ENCODE data around the gene MALL.
"Not testable (repeated sequence)": the region's sequence is repeated elsewhere in the genome, so short reads cannot be mapped to it uniquely, and the experiment has no call there.

Gene MALL

GRCh38 chr2:110099471-110100225 is 16.0 kb downstream of the MALL start:
- in situ Hi-C loops (cut with HindIII; ENCODE audit: low sequenced_read_pairs), result no loop called here

- in situ Hi-C loops (cut with HindIII; ENCODE audit: low sequenced_read_pairs), result no loop called here
These were observed 16.6 kb downstream of the MALL start for GRCh38 chr2:110099038-110099425.

- in situ Hi-C loops (cut with HindIII; ENCODE audit: low sequenced_read_pairs), result no loop called here
These were observed 18.0 kb downstream of the MALL start for GRCh38 chr2:110097506-110098220.

GRCh38 chr2:110095994-110096633 is 19.5 kb downstream of the MALL start:
- in situ Hi-C loops (cut with HindIII; ENCODE audit: low sequenced_read_pairs), result no loop called here

DNA sequence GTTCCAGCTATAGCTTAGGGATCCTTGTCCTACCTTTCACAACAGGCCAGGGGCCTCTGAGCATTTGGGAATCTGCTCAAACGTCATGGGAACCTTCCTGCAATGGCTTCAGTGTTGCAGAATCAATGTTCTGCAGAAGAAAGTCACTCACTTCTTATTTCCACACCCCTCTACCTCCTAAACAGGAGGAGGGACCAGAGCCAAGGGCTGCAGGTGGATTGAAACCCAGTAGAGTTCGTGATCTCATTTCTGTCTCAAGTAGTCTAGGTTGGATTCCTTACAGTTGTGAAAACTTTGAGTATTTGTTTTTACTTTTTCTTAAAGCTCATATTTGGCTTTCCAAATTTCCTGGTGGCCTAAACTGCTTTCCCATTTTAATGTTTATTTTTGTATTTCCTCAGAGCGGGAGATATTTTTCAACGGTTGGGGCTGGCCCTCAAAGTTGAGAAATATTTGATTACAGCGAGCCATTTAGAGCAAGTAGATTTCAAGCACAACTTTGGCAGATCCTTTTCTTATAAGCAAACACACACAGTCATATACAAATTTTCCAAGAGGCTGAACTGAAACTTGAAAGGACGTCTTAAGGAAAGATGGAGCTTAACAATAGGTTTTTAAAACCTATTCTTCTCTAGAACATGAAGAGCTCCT is 20.6 kb downstream of the MALL start:
- in situ Hi-C loops (cut with HindIII; ENCODE audit: low sequenced_read_pairs), result not testable (repeated sequence)

- in situ Hi-C loops (cut with HindIII; ENCODE audit: low sequenced_read_pairs), result not testable (repeated sequence)
These were observed 21.7 kb downstream of the MALL start for GRCh38 chr2:110093924-110094323.

- in situ Hi-C loops (cut with HindIII; ENCODE audit: low sequenced_read_pairs), result not testable (repeated sequence)
These were observed 25.5 kb downstream of the MALL start for GRCh38 chr2:110090164-110090563.

DNA sequence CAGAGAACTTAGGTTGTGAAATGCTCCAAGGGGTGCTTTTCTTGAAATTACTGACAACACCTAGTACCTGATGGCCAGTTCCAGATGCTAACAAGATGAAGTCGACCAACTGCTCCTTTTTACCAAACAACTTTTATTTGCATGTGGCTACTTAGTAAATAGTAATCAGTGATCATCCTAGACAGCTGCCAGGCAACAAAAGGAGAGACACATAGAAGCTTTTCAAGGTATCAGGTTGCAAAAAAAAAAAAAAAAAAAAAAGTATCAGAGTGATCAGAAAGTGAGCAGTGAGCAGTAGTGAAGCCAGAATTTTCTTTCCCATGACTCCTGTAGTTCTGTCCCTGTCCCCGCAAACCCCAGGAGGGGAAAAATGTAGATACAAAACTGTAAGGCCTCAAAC is 31.9 kb downstream of the MALL start:
- in situ Hi-C loops (cut with HindIII; ENCODE audit: low sequenced_read_pairs), result not testable (repeated sequence)

- in situ Hi-C loops (cut with HindIII; ENCODE audit: low sequenced_read_pairs), result not testable (repeated sequence)
These were observed 32.5 kb downstream of the MALL start for GRCh38 chr2:110083162-110083561.

- in situ Hi-C loops (cut with HindIII; ENCODE audit: low sequenced_read_pairs), result not testable (repeated sequence)
These were observed 37.5 kb downstream of the MALL start for GRCh38 chr2:110078104-110078503.

DNA sequence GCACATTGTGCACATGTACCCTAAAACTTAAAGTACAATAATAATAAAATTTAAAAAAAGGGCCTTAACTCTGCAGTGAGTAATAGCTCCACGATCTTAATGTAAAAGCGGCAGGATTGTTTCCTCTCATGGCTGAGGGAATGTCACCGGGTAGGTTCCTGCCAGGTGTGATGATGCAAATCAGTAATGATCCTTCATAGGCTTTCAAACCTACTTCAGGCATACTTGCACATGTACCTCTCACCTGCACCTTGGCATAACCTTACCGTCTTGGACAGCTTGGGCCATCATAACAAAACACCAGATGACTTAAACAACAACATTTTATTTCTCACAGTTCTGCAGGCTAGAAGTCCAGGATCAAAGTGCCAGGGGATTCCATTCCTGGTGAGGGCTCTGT is 39.7 kb downstream of the MALL start:
- in situ Hi-C loops (cut with HindIII; ENCODE audit: low sequenced_read_pairs), result not testable (repeated sequence)

DNA sequence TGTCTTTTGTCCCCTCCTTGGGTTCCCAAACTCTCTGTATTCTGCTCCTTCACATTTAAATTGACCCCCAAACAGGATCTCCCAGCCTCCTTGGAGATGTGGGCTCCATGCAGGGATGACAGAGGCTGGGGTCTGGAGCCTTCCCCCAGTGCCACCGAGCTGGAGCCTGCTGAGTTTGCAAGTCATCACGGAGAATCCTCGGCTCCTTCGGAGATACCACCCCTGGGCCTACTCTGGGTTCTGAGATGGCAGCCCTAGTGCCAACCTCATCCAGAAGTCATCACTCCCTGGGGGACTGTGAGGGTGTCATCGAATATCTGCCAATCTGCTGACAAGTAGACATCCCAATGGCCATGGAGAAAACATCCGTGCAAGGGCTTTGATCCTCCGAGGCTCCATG is 45.8 kb downstream of the MALL start:
- in situ Hi-C loops (cut with HindIII; ENCODE audit: low sequenced_read_pairs), result not testable (repeated sequence)

DNA sequence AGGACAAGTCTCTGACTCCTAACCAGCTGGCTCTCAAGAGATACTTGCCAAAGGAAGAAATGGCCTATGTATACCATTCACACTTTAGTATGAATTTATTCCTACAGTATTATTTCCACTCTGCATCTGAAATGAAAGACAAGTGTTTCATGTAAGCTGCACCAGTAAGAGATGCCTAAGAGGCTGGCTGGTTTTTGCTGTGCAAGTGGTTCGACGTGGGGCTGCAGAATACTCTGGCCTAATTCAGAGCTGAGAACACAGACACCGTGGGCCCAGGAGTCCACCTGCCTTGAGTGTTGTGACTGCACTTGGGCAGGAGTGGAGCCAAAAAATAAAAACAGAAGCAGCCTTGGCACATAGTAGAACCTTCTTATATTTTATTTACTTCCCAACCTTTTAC is 47.5 kb downstream of the MALL start:
- in situ Hi-C loops (cut with HindIII; ENCODE audit: low sequenced_read_pairs), result not testable (repeated sequence)

DNA sequence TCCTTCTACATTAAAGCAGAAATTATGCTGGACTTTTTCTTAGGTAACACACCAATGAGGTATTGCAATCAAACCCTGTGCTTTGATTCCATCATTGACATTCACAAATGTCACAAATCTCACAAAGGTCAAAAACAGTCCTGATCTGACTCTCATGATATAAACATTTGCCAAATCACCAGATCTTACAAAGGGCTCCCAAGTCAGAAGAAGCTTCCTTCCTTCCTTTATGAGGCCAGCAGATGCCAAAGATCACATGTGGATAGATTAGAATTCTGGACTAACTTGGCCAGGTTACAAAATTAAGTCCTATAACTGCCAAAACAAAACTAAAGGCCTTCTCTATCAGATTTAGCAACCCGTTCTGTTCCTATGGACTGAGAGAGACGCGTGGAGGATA is 53.3 kb downstream of the MALL start:
- in situ Hi-C loops (cut with HindIII; ENCODE audit: low sequenced_read_pairs), result not testable (repeated sequence)

- in situ Hi-C loops (cut with HindIII; ENCODE audit: low sequenced_read_pairs), result not testable (repeated sequence)
These were observed 55.1 kb downstream of the MALL start for GRCh38 chr2:110060550-110060949.

GRCh38 chr2:110059694-110060358 is 55.8 kb downstream of the MALL start:
- in situ Hi-C loops (cut with HindIII; ENCODE audit: low sequenced_read_pairs), result not testable (repeated sequence)

- in situ Hi-C loops (cut with HindIII; ENCODE audit: low sequenced_read_pairs), result not testable (repeated sequence)
These were observed 56.5 kb downstream of the MALL start for GRCh38 chr2:110059009-110059693.

- in situ Hi-C loops (cut with HindIII; ENCODE audit: low sequenced_read_pairs), result not testable (repeated sequence)
These were observed 57.6 kb downstream of the MALL start for GRCh38 chr2:110058034-110058433.

- in situ Hi-C loops (cut with HindIII; ENCODE audit: low sequenced_read_pairs), result not testable (repeated sequence)
These were observed 59.7 kb downstream of the MALL start for GRCh38 chr2:110055819-110056408.
